Cardiac septum (tissue), 1 donor: ENCODE measurements around the gene LIMCH1. TPM values are rescaled to one million over a fixed set of nuclear protein-coding genes. Genes with fewer than 3 reads are reported as not detected.

ENCODE experiments used
- DNase-seq: peaks from one replicate; pipeline ENCODE4 v3.0.0-alpha.2; 2020; ENCODE audit warnings: low spot score
- intact Hi-C: fragments of 100-400 bp; cut with DNase I; formaldehyde crosslinking; loops from one replicate; pipeline ENCODE4 v1.14.0; 2022
- total RNA-seq: library from RNA; stranded (reverse); fragmentation: NEBNext Ultra II Directional; extraction: Animal tissue kit (Norgen Biotek cat#: 25700); gene quantifications from one replicate; pipeline ENCODE4 v1.2.1, GENCODE V29; 2021
- donor health status: DM: no; HTN: no; CAD: no.

Gene LIMCH1
- total RNA-seq, 1 donor from 2014 or later = 291 TPM

DNA sequence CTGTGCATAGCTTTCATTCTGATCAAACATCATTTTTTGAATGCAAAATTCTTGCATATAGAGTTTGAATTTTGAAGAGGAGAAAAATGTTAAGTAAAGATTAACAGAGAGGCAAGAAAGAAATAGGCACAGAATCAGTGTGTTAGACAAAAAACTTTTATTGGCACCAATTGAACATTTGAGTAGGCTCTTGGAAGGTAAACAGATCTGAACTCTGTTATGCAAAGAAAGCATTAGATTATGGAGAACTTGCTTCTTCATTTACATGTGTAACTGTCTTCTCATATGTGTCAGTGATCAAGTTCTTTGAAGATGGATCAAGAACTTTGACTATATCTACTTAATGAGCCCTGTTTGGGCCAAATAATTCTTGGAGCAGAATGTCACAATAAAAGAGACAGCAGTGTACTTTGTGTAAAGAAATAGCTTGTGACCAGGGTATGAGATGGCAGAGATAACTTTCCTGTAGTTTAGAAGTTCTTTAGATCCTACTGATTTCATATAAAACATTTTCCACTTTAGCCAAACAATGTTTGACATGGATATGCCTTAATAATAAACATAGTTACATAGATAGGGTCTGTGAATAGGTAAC lies 61.3 kb downstream of the LIMCH1 start:
- intact Hi-C loops = no loop called here

DNA sequence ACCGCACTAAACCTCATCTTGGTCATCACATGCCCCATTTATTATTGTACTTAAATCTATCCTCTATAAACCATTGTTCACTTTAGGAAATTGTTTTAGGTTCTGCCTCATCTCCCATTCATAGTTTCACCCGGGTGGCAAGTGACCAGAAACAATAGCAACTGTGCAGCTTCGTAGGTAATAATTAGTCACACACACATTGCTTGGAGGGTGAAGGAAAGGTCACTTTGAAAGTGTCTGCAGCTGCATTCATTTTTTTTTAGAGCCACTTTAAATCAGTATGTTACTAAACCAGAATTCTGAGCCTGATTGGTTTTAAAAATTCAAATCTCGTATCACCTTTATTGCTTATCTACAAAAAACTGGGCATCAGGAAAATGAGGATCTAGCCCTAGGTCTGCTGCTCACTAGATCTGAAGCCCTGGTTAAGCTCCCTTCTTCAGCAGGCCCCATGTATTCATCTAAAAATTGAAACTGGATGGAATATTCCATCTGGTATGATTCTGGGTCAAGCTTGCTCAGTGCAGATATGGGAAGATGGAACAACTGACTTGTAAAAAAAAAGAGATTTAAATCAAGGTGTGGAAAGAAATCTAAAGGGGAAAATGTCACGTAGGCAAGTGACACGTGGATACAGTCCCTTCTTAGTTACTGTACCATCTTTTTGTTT lies 62.4 kb downstream of the LIMCH1 start:
- intact Hi-C loops = no loop called here
- no peak for DNase-seq

More for the DNA sequence above, 61.3 kb downstream of the LIMCH1 start:
- no peak for DNase-seq

DNA sequence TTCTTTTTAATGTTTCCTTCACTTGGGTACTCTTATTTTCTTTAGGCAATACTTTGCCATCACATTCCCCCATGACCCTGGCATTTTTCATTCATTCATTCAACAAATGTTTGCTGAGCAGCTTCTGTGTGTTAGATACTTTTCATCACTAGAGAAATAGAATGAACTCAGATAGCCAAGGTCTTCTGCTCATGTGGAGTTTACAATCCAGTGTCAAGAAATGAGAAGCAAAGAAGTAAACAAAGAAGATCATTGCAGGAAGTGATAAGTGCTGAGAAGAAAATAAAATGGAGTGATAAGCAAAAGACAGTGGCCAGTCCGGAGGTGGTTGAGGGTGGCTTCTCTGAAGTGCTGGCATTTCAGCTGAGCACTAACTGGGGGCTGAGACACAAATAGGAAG lies 63.1 kb downstream of the LIMCH1 start:
- DNase-seq = no peak
- intact Hi-C loops = no loop called here

DNA sequence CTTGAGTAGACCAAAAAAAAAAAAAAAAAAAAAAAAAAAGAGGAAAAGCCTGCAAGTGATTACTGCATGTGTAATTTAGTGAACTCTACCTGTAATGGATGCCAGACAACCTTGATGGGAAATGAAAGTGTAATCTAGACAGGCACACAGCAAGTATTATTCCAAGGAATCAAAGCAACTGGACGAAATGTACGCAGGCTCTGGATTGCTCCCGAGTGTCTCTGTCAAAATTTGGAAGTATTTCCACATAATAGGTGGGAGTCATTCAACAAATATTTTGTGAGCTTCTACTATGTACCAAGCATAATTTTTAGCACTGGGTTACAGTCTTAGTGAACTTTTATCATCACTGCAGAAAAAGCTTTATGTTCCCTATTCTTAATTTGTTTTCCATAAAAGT lies 64.2 kb downstream of the LIMCH1 start:
- intact Hi-C loops = no loop called here
- no peak for DNase-seq

DNA sequence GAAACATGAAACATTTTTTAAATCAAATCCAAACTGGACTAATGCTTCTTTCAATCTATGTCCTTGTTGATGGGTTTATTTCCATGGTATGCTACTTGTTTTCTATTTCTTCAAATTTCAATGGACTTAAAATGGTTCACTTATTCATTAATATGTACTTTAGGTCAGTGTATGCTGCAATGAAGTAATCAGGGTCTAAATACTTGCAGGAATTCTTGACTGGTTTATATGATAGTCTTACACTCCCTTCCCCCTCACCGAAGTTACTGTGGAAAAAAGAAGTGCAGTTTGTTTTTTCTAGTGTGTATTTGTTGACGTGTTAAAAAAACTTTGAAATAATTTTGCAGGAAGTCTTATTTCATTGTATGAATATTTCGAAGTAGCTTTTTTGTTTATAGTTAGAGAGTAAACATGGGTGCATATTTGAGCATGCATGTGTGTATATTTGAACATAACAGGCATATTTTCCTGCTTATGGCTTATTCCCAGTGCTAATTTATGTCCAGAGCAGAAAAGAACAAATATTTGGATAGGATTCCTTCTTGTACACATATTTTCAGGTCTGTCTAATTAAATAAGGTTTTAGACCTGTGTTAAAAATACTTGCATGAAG lies 65.0 kb downstream of the LIMCH1 start:
- no peak for DNase-seq
- intact Hi-C loops = no loop called here

DNA sequence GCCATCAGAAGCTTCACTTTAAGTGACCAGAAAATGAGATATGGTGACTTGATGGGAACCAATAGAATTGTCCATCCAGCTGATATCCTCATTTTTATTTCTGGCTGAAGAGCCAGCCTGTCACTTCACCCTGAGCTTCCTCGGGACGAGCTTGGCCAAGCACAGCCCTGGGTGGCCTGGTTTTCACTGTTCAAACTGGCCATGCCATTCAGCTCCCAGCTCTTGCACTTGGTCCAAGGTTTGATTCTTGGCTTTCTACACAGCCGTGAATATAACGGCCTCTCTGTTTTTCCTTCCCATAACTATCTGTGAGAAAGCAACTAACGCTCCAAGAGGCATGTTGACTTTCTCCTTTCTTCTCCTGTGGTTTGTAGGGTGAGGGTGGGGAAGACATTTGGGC lies 71.9 kb downstream of the LIMCH1 start:
- intact Hi-C loops = loop anchor here (2.0 to 5.0 kb wide), 3 partner anchors 38 to 173 kb away; no protein-coding TSS in a partner anchor
- DNase-seq = no peak

DNA sequence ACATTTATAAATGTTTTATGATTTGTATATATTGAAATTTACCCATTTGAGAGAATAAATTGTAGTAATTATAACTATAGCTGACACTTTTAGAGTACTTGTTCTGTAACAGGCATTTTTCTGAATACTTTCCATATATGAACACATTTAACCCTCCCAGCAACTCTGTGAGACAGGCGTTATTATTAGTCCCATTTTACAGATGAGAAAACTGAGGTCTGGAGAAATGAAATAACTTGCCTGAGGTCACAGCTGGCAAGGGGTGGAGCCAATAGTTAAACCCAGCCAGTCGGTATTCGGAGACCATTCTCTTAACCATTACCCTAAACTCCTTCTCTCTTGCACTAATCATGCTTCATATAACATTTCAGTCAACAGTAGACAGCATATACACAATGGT lies 72.5 kb downstream of the LIMCH1 start:
- intact Hi-C loops = loop anchor here (2.0 to 5.0 kb wide), 3 partner anchors 38 to 173 kb away; no protein-coding TSS in a partner anchor
- no peak for DNase-seq

DNA sequence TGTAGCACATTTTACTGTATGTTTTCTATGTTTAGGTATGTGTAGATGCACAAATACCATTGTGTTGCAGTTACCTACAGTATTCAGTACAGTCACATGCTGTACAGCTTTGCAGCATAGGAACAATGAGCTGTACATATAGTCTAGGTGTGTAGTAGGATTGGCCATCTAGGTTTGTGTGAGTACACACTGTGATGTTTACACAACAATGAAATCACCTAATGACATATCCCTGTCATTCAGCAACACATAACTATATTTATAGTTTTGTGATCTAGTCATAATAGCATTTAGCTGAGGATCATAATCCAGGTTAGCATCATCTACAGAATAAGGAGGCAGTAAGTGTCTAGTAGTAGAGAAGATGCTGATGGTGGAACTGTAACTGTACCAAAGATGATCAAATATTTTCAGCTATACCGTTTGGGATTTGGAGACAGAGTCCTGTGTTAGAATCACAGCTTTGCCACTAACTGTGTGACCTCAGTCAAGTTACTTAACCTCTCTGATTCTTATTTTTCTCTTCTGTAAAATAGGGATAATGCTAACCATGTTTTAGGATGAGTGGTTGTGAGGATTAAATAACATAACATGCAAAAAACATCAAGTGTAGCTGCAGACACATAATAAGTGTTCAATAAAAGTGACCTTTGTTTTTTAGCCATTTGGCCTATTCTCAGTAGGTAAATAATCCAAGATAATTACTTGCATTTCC lies 73.3 kb downstream of the LIMCH1 start:
- DNase-seq = no peak
- intact Hi-C loops = loop anchor here (2.0 to 5.0 kb wide), 3 partner anchors 39 to 174 kb away; no protein-coding TSS in a partner anchor

DNA sequence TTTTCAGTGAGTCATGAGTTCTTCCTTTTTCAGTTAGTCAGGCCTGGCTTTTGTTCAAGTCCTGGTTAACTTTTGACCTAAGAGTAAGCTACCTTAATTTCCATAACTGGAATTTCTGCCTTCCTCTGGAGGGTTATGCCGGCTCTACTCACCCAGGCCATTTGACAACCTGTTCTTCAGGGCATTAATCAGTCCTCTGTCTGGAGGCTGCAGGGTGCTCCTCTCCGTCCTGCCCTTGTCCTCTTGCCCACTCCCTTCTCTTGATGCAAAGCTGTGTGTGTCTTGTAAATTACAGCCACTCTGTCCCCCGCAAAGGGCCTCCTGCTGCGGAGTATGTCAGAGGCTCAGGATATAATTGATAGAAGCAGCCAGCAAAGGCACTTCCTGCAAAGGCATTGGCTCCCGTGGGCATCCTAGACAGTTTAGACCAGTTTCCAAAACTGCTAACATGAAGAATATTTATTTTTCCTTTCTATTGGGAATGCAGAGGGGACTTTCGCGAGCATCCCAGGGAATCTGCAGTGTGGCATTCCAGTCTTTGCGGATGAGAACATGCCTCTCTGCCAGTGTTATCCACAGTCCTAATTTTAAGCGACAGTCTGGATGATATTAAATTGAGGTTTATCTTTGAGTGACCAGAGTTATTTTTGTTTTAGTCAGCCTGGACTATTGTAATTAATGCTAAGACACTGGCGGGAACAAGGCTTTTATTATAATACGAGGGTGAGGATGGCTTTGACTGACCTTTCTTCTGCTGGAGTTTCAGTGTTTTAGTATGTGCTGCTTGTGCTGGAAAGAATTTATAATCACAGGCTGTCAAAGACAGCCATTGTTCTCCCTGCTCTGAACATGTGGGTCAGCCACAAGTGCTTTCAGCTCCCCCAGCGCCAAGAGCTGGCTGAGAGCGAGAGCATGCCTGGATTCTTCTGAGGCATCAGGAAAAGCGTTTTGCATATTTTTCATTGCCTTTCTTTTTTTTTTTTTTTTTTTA lies 74.2 kb downstream of the LIMCH1 start:
- DNase-seq = no peak
- intact Hi-C loops = loop anchor here (2.0 to 5.0 kb wide), 5 partner anchors 40 to 249 kb away; partner anchors contain the start of gene LIMCH1

DNA sequence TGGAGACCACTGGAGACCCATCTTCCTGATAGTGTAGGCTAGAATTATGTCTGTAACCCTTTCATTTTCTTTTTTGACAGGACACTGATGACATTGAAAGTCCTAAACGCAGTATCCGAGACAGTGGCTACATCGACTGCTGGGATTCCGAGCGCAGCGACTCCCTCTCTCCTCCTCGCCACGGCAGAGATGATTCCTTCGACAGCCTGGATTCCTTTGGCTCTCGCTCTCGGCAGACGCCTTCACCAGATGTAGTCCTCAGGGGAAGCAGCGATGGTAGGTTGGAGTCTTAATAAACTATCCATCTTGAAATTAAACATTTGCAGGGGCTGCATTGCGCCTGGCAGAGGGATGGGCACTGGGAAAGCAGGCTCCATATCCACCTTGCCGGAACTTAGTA lies 75.4 kb downstream of the LIMCH1 start:
- no peak for DNase-seq
- intact Hi-C loops = loop anchor here (2.0 to 5.0 kb wide), 4 partner anchors 41 to 251 kb away; partner anchors contain the start of gene LIMCH1

DNA sequence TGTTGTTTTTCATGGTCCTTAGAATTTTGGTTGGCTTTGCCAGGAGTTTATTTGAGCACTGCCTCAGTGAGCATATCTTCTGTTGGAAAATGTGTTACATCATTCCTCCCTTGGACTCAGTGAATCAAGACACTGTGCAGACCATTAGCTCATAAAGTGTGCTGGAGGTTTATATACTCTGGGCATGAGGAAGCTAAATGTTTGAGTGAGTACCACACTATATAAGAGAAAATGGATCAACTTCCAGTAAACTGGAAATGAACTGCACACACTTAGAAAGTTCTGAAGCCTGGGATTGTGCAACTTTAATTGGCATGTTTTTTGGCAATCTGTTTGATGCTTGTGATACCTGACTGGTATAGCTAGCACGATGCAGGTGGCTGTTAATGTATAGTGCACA lies 75.9 kb downstream of the LIMCH1 start:
- intact Hi-C loops = loop anchor here (2.0 to 5.0 kb wide), 4 partner anchors 42 to 251 kb away; partner anchors contain the start of gene LIMCH1
- no peak for DNase-seq

DNA sequence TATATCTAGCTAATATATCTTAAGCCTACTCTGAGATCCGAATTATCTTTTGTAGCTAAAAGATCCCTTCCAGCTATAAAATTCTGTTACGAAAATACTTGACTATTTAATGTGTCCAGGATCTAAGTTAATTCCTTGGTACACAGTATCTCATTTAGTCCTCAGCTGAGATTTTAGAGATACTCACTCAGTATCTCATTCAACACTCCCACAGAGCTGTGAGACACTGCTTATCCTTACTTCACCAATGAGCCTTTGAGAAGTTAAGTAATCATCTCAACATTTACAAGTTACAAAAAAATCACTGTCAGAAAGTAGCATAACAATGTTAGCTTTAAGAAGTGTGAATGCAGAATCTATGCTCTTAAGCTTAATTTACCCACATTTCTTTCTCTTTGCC lies 76.6 kb downstream of the LIMCH1 start:
- no peak for DNase-seq
- intact Hi-C loops = loop anchor here (5.0 kb wide), 2 partner anchors 42 to 177 kb away; no protein-coding TSS in a partner anchor

DNA sequence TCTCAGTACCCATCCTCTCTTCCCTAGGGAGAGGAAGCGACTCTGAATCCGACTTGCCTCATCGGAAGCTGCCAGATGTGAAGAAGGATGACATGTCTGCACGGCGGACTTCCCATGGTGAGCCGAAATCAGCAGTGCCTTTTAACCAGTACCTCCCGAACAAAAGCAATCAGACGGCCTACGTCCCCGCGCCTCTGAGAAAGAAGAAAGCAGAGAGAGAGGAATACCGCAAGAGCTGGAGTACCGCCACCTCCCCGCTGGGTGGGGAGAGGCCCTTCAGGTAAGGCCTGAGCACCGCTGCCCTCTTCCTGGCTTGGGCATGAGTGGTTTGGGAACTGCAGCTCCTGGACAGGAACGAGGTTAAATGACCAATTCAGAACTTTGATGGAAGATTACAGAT lies 81.2 kb downstream of the LIMCH1 start:
- intact Hi-C loops = no loop called here
- no peak for DNase-seq

DNA sequence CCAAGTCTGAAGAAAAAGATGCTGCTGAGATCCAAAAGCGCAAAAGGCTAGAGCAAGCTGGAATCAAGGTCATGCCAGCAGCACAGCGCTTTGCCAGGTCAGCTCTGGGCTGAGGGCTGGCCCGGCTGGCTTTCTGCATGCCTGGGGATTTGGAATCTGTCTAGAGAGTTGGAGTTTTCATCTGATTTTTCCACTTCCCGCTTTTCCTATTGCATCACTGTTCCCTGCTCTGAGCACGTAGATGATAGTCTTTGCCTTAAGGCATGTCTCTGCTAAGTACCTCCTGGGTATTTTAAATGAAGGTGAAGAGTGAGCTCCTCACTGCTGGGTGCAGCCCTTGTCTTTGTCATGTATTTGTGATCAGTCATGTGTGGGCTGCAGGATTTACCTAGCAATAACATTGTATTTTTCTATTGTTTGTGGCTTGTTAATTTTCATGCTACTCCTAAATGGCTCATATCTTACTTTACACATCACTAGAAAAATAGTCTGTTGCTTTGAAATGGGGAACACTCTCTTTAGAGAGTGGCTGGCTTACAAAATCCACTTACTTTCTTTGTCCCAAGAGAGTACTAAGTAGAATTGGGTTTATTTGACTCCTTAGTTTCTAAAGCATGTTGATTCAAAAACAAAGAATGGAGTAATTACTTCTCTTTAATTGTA lies 82.8 kb downstream of the LIMCH1 start:
- no peak for DNase-seq
- intact Hi-C loops = no loop called here

DNA sequence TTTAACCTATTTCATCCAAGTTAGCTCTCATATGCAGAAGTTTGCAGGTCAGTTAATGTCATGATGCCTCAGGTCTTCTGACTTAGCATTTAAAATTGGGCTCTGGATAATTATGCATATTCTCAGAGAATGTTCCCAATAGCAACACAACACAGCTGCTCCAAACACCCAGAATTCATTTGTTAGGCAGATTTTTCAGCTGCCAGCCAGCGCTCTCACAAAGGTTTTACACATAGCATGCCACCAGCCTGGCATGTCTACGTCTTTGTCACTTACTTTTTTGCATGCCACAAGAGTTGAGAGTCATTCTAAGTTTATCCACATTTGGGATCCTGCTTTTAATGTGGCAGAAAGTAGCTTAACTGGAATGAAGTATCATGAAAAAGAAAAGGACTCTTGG lies 84.8 kb downstream of the LIMCH1 start:
- no peak for DNase-seq
- intact Hi-C loops = no loop called here

DNA sequence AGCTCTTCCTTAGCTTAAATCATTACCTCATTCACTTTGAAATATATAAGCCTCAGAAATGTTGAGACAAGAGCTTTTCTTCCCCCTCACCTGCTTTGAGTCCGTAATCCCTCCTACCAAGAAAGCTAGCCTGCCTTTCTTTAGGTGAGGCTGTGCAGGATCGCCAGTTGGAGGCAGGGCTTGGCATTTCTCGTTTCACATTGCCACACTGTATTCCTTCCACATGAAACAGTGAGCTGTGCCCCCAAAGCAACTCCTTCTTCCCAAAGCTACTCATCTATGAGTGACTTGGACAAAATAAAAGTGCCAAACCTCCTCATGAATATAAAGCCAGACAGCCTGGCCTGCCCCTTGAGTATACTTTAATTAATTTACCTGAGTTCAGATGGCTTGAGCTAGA lies 86.8 kb downstream of the LIMCH1 start:
- DNase-seq = no peak
- intact Hi-C loops = no loop called here

DNA sequence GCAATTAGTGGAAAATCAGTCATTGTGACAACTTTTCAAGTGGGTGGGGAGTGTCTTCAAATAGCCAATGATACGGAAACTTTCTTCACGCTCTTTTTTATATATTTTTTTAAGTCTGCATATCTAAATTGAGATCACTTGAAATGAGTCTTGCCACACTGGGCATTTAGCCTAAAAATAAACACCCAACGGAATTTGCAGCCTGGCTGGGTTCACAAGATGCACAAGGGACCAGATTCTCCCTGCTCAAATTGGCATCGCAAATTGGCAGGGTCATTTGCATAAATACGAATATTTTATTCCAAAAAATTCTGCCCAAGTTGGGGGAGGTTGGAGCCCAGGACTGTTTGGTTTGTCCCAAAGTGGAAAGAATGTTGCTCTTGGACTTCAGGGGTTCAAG lies 87.6 kb downstream of the LIMCH1 start:
- intact Hi-C loops = no loop called here
- DNase-seq = no peak

DNA sequence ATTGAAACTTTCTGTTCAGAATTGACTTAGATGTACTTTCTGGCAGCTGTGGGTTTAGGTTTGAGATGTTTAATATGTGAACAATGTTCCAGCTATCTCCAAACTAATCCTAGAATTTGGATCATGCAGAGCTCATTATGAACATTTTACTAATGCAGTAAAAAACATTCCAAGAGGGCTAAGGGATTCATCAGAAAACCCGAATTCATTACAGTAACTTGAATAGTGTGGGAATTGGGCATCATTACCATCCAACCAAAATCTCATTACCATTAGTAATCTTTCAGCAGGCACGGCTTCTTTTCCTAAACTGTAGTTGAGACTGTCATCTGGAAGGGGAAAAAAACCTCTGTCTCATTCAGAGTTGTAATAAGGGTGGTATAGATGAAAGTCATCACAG lies 91.0 kb downstream of the LIMCH1 start:
- no peak for DNase-seq
- intact Hi-C loops = no loop called here
